Panc1 (cell line): ENCODE results near the gene DAB1.

Experiments
- POLR2AphosphoS5 ChIP-seq: IDR thresholded peaks from 2 replicates; pipeline ENCODE4 v1.6.1; 2012; ENCODE audit warnings: mild to moderate bottlenecking, low read depth, low read length, moderate library complexity
- SIN3A ChIP-seq: IDR thresholded peaks from 2 replicates; pipeline ENCODE4 v1.6.1; 2012; ENCODE audit warnings: low read depth, mild to moderate bottlenecking, low read length, moderate library complexity, borderline replicate concordance; ENCODE audit not compliant: insufficient read depth
- TCF7L2 ChIP-seq: IDR thresholded peaks from 2 replicates; pipeline ENCODE4 v1.6.1; 2011; ENCODE audit warnings: mild to moderate bottlenecking, low read depth, low read length, inconsistent platforms
- TF ChIP-seq, protein P1 (sequence below): fragments of 450-650 bp; IDR thresholded peaks from 2 replicates; pipeline ENCODE4 v1.5.1; 2017; ENCODE audit warnings: mild to moderate bottlenecking
- TF ChIP-seq, protein P2 (sequence below), 2 experiments: IDR thresholded peaks; 2 replicates each; pipeline ENCODE4 v1.6.1; 2011 to 2012; ENCODE audit warnings: low read depth in 2 of 2, control low read depth in 1 of 2, low read length in 1 of 2, mild to moderate bottlenecking in 1 of 2, moderate library complexity in 1 of 2; ENCODE audit not compliant: insufficient read depth in 1 of 2

DNA sequence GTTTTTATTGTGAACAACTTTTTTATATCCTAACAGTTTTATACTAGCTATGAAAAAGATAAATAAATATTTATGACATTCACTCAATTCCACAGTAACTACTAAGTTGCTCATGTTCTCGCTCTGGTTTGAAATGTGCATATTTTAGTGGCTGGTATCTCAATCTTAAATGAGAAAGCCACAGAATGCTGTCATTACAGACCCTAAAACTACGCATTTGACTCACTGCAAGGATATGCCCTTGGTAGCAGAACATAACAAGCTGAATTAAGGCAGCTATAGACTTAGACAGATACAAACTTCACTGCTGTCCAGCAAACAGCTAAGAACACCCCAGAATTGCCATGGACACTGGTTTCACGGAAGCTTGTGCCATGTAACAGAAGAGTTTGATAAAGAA, 19.0 kb downstream of the DAB1 start:
- TF ChIP-seq, protein P1, sequence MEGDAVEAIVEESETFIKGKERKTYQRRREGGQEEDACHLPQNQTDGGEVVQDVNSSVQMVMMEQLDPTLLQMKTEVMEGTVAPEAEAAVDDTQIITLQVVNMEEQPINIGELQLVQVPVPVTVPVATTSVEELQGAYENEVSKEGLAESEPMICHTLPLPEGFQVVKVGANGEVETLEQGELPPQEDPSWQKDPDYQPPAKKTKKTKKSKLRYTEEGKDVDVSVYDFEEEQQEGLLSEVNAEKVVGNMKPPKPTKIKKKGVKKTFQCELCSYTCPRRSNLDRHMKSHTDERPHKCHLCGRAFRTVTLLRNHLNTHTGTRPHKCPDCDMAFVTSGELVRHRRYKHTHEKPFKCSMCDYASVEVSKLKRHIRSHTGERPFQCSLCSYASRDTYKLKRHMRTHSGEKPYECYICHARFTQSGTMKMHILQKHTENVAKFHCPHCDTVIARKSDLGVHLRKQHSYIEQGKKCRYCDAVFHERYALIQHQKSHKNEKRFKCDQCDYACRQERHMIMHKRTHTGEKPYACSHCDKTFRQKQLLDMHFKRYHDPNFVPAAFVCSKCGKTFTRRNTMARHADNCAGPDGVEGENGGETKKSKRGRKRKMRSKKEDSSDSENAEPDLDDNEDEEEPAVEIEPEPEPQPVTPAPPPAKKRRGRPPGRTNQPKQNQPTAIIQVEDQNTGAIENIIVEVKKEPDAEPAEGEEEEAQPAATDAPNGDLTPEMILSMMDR, result no peak
- no peak for TF ChIP-seq POLR2AphosphoS5
- TF ChIP-seq, protein P2, sequence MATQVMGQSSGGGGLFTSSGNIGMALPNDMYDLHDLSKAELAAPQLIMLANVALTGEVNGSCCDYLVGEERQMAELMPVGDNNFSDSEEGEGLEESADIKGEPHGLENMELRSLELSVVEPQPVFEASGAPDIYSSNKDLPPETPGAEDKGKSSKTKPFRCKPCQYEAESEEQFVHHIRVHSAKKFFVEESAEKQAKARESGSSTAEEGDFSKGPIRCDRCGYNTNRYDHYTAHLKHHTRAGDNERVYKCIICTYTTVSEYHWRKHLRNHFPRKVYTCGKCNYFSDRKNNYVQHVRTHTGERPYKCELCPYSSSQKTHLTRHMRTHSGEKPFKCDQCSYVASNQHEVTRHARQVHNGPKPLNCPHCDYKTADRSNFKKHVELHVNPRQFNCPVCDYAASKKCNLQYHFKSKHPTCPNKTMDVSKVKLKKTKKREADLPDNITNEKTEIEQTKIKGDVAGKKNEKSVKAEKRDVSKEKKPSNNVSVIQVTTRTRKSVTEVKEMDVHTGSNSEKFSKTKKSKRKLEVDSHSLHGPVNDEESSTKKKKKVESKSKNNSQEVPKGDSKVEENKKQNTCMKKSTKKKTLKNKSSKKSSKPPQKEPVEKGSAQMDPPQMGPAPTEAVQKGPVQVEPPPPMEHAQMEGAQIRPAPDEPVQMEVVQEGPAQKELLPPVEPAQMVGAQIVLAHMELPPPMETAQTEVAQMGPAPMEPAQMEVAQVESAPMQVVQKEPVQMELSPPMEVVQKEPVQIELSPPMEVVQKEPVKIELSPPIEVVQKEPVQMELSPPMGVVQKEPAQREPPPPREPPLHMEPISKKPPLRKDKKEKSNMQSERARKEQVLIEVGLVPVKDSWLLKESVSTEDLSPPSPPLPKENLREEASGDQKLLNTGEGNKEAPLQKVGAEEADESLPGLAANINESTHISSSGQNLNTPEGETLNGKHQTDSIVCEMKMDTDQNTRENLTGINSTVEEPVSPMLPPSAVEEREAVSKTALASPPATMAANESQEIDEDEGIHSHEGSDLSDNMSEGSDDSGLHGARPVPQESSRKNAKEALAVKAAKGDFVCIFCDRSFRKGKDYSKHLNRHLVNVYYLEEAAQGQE (IDR thresholded peaks at IDR 0.05; ENCODE audit: insufficient read depth in 1 of 2, low read depth in 2 of 2, low read length in 1 of 2), result no peak
- no peak for TF ChIP-seq SIN3A
- no peak for TF ChIP-seq TCF7L2
